ENCODE measurements around the gene GASK1A.

DNA sequence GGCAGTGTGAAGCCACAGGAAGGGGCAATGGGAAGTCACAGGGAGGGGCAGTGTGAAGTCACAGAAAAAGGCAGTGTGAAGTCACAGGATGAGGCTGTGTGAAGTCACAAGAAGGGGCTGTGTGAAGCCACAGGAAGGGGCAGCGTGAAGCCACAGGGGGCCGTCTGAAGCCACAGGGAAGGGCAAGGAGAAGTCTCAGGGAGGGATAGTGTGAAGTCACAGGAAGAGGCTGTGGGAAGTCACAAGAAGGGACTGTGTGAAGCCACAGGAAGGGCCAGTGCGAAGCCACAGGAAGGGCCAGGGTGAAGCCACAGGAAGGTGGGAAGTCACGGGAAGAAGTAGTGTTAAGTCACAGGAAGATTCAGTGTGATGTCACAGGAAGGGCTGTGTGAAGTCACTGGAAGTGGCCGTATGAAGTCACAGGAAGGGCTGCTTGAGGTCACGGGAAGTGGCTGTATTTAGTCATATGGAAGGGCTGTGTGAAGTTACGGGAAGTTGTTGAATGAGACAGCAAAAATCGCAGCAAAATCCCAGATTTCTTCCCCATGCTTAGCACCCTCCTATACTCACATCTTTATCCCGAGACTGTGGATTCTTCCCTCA is 38.6 kb downstream of the GASK1A start:
- TF ChIP-seq, protein P1, sequence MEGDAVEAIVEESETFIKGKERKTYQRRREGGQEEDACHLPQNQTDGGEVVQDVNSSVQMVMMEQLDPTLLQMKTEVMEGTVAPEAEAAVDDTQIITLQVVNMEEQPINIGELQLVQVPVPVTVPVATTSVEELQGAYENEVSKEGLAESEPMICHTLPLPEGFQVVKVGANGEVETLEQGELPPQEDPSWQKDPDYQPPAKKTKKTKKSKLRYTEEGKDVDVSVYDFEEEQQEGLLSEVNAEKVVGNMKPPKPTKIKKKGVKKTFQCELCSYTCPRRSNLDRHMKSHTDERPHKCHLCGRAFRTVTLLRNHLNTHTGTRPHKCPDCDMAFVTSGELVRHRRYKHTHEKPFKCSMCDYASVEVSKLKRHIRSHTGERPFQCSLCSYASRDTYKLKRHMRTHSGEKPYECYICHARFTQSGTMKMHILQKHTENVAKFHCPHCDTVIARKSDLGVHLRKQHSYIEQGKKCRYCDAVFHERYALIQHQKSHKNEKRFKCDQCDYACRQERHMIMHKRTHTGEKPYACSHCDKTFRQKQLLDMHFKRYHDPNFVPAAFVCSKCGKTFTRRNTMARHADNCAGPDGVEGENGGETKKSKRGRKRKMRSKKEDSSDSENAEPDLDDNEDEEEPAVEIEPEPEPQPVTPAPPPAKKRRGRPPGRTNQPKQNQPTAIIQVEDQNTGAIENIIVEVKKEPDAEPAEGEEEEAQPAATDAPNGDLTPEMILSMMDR (conservative IDR thresholded peaks at IDR 0.05 in 1 of 2, IDR thresholded peaks at IDR 0.05 in 1 of 2; ENCODE audit: extremely low read depth in 1 of 2, insufficient read depth in 1 of 2, low read depth in 1 of 2, low read length in 2 of 2), result no peak
- TF ChIP-seq EZH2 (IDR thresholded peaks at IDR 0.05; ENCODE audit: borderline replicate concordance, low read length), result no peak

Data from mammary epithelial cell (primary cell).